Suprapubic skin (tissue), 4 donors: Measurements from ENCODE around the gene MEOX2.

Source experiments
- CTCF ChIP-seq, 2 donors: fragments of 200-600 bp in 1 of 2; fragments of 450-650 bp in 1 of 2; sonication (generic) in 1 of 2; IDR thresholded peaks; one replicate each; pipeline ENCODE4 v1.5.1; 2016 to 2019; ENCODE audit warnings: antibody characterized with exemption in 2 of 2, mild to moderate bottlenecking in 1 of 2, moderate library complexity in 1 of 2
- EP300 ChIP-seq: sonication (generic); formaldehyde crosslinking; IDR thresholded peaks from one replicate; pipeline ENCODE4 v1.6.1; 2017; ENCODE audit warnings: antibody characterized with exemption
- POLR2A ChIP-seq, 2 donors: fragments of 450-650 bp; IDR thresholded peaks; one replicate each; pipeline ENCODE4 v1.6.1; 2017; ENCODE audit warnings: antibody characterized with exemption in 2 of 2, mild to moderate bottlenecking in 2 of 2, moderate library complexity in 2 of 2
- POLR2AphosphoS5 ChIP-seq, 3 donors: sonication (generic); formaldehyde crosslinking; IDR thresholded peaks; one replicate each; pipeline ENCODE4 v1.6.1; 2017; ENCODE audit warnings: antibody characterized with exemption in 3 of 3

- no peak for TF ChIP-seq CTCF (IDR thresholded peaks at IDR 0.05)
- TF ChIP-seq EP300 = no peak
- TF ChIP-seq POLR2A (IDR thresholded peaks at IDR 0.05) = no peak
- no peak for TF ChIP-seq POLR2AphosphoS5 (IDR thresholded peaks at IDR 0.05)
These were observed 65.0 kb downstream of the MEOX2 start for GRCh38 chr7:15621468-15621867.
